ENCODE results near the gene RPAP2. TPM values are rescaled to one million over a fixed set of nuclear protein-coding genes. Genes with fewer than 3 reads are reported as not detected.

The RPAP2 gene
- total RNA-seq, 2 donors from 2014 or later = 16.7 to 23.5 TPM

DNA sequence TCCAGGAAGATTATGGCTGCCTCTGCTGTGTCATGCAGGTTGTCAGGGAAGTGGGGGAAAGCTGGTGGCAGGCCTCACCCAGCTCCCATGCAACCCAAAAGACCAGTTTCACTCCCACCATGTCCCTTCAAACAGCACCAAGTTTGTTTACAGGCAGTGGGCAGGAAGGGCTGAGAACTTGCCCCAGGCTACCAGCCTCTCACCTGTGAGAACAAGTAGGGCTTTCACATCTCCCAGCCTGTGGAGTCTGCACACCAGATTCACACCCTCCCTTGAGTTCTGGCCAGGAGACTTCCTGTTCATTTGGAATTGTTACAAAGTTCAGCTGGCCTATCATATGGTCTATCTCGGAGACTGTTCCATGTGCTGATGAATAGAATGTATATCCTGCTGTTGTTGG lies 27.8 kb downstream of the RPAP2 start:
- H3K36me3 ChIP-seq = no peaks in the 10 kb centered on the region
- no peak for DNase-seq

DNA sequence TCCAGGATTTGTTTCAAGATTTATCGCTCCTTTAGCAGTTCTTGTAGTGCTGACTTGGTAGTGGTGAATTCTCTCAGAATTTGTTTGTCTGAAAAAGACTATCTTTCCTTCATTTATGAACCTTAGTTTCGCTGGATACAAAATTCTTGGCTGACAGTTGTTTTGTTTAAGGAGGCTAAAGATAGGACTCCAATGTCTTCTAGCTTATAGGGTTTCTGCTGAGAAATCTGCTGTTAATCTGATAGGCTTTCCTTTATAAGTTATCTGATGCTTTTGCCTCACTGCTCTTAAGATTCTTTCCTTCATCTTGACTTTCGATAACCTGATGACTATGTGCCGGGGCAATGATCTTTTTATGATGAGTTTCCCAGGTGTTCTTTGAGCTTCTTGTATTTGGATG lies 28.9 kb downstream of the RPAP2 start:
- no peaks in the 10 kb centered on the region for H3K27me3 ChIP-seq

More for the DNA sequence above, 27.8 kb downstream of the RPAP2 start:
- Histone ChIP-seq H3K4me1 (no peaks in the 10 kb centered on the region), H3K9ac (ENCODE audit: low read depth in 2 of 2, low read length in 2 of 2) (no peak overlapping the region), H3K9me3 (no peaks in the 10 kb centered on the region), H3K27me3 (no peaks in the 10 kb centered on the region), H3K4me3 (no peak overlapping the region), H3K27ac (no peak overlapping the region)
- TF ChIP-seq, protein P1, sequence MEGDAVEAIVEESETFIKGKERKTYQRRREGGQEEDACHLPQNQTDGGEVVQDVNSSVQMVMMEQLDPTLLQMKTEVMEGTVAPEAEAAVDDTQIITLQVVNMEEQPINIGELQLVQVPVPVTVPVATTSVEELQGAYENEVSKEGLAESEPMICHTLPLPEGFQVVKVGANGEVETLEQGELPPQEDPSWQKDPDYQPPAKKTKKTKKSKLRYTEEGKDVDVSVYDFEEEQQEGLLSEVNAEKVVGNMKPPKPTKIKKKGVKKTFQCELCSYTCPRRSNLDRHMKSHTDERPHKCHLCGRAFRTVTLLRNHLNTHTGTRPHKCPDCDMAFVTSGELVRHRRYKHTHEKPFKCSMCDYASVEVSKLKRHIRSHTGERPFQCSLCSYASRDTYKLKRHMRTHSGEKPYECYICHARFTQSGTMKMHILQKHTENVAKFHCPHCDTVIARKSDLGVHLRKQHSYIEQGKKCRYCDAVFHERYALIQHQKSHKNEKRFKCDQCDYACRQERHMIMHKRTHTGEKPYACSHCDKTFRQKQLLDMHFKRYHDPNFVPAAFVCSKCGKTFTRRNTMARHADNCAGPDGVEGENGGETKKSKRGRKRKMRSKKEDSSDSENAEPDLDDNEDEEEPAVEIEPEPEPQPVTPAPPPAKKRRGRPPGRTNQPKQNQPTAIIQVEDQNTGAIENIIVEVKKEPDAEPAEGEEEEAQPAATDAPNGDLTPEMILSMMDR (IDR thresholded peaks at IDR 0.05) = no peak
- intact Hi-C loops (cut with DNase I) = loop anchor here (5.0 kb wide), 1 partner anchor 144 kb away; no protein-coding TSS in a partner anchor

DNA sequence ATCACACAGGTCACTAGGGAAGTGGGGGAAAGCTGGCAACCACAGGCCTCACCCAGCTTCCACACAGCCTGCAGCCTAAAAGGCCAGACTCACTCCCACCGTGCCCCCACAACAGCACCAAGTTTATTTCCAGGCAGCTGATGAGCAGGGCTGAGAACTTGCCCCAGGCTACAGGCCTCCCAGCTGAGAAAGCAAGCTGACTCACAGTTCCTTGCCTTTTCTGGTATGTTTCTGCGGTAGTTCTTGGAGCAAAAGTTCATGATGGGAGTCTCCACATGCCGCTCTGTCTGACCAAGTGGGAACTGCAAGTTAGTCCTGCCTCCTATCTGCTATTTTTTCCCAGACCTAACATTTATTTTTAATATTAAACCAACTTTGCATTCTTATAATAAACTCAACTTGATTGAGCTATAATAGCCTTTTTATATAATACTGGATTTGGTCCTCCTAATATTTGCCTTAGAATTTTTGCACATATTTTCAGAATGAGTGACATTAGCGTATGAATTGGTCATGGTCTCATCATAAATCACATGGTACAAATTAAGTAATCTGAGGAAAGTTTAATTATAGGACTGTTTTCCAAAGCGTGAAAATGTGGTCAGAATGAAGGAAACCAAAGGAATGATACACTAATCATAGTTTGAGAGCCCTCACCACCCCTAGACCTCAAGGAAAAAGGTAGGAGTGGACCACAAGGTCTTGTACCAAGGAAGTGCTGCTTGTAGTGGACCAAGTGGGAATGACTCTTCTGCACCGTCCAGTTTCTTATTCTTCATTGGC lies 30.7 kb downstream of the RPAP2 start:
- intact Hi-C loops (cut with DNase I) = loop anchor here (5.0 kb wide), 1 partner anchor 147 kb away; no protein-coding TSS in a partner anchor
- no peaks in the 10 kb centered on the region for H3K36me3 ChIP-seq
- no peak for DNase-seq
- H3K4me3 ChIP-seq = no peak overlapping the region
- no peaks in the 10 kb centered on the region for H3K27me3 ChIP-seq
- H3K4me1 ChIP-seq = no peaks in the 10 kb centered on the region
- no peaks in the 10 kb centered on the region for H3K9me3 ChIP-seq
- no peak overlapping the region for H3K9ac ChIP-seq (ENCODE audit: low read depth in 2 of 2, low read length in 2 of 2)
- TF ChIP-seq, protein P1 (IDR thresholded peaks at IDR 0.05) = no peak
- no peak overlapping the region for H3K27ac ChIP-seq

More for the DNA sequence above, 28.9 kb downstream of the RPAP2 start:
- Histone ChIP-seq H3K9ac (ENCODE audit: low read depth in 2 of 2, low read length in 2 of 2) (no peak overlapping the region), H3K4me3 (no peak overlapping the region), H3K4me1 (no peaks in the 10 kb centered on the region), H3K27ac (no peak overlapping the region), H3K36me3 (no peaks in the 10 kb centered on the region), H3K9me3 (no peaks in the 10 kb centered on the region)
- TF ChIP-seq, protein P1 (IDR thresholded peaks at IDR 0.05) = no peak
- DNase-seq = no peak
- intact Hi-C loops (cut with DNase I) = loop anchor here (5.0 kb wide), 1 partner anchor 145 kb away; no protein-coding TSS in a partner anchor

DNA sequence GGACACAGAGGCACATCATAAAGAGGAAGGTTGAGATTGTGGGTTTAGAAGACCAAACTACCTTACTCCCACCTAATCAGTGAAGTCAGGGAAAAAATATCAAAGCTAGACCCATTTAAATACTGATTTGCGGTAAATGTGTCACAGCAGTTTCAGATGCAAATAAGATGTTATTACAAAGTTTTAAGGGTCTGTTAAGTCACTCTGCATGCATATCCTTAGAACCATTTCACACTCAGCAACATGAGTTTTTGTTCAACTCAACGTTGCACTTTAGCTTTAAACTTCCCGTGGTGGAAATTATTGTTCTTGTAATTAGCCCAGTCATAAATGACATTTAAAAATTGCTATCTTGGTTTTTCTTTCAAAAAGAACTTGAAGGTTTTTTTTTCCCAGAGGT lies 34.8 kb downstream of the RPAP2 start:
- Histone ChIP-seq H3K36me3 (no peaks in the 10 kb centered on the region), H3K4me1 (no peaks in the 10 kb centered on the region), H3K9me3 (no peaks in the 10 kb centered on the region), H3K27me3 (no peaks in the 10 kb centered on the region), H3K27ac (no peak overlapping the region), H3K4me3 (no peak overlapping the region), H3K9ac (ENCODE audit: low read depth in 2 of 2, low read length in 2 of 2) (no peak overlapping the region)
- no peak for DNase-seq
- intact Hi-C loops (cut with DNase I) = no loop called here
- TF ChIP-seq, protein P1 (IDR thresholded peaks at IDR 0.05) = no peak

DNA sequence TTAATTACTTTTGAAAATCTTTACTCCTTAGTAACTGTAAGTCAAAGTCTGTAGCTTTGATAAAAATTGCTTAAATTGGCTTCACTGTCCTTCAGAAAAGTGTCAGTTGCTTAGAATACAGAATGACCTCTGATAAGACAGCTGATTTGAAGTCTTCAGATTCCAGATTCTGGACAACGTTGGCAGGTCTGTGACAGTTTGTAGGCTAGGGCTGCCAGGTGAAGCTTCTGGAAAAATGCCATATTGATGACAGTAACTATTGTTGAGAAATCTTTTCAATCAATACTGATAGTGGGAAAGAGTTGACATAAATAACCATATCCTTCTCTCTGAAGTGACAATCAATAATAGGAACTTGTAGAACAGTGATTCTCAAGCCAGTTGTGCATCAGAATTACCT lies 41.3 kb downstream of the RPAP2 start:
- intact Hi-C loops (cut with DNase I) = no loop called here
- Histone ChIP-seq H3K27ac (no peak overlapping the region), H3K27me3 (no peaks in the 10 kb centered on the region), H3K4me3 (no peak overlapping the region), H3K36me3 (no peaks in the 10 kb centered on the region), H3K9me3 (no peaks in the 10 kb centered on the region), H3K4me1 (no peaks in the 10 kb centered on the region), H3K9ac (ENCODE audit: low read depth in 2 of 2, low read length in 2 of 2) (no peak overlapping the region)
- TF ChIP-seq, protein P1 (IDR thresholded peaks at IDR 0.05) = no peak
- DNase-seq = no peak
